IMR-90 (cell line): ENCODE measurements around the gene DCN. TPM values are rescaled to one million over a fixed set of nuclear protein-coding genes. Genes with fewer than 3 reads are reported as not detected.
A peak's percentile ranks its signal among the peaks of the same experiment; 100 is the strongest.

ENCODE experiments used
- ATAC-seq: fragments of 200-7000 bp; cut with Tn5 transposase; 2 replicates; pipeline ENCODE4 v1.9.1; 2020; ENCODE audit warnings: low read depth, mild to moderate bottlenecking, moderate library complexity
- BruUV-seq: library from RNA; stranded (reverse); fragments of 400-500 nt; replicated peaks from 2 replicates; lab custom pipeline; 2021; lab: Mats Ljungman, UMichigan
- CTCF ChIA-PET: fragments of 300-600 bp; formaldehyde crosslinking; extraction: SDS; loops from one replicate; lab custom pipeline; 2021; ENCODE audit warnings: antibody characterized with exemption; lab: Yijun Ruan, JAX
- POLR2A ChIA-PET: fragments of 300-600 bp; sonication (Branson Sonifier 250); formaldehyde crosslinking; loops from one replicate; lab custom pipeline; 2022; ENCODE audit warnings: antibody characterized with exemption; ENCODE audit not compliant: unreplicated experiment; lab: Charles Lee
- DNase-seq: peaks from one replicate; pipeline ENCODE4 v3.0.0; 2013
- H2AFZ ChIP-seq: replicated peaks from 2 replicates; pipeline ENCODE3; 2013; ENCODE audit warnings: low read length, mild to moderate bottlenecking; ENCODE audit not compliant: poor library complexity
- H2AK5ac ChIP-seq: 2 replicates; pipeline ENCODE4 v1.6.1; 2013; ENCODE audit warnings: low read depth, low read length, inconsistent platforms
- H2AK9ac ChIP-seq: replicated peaks from 2 replicates; pipeline ENCODE3; 2013; ENCODE audit warnings: mild to moderate bottlenecking, low read depth, low read length, moderate library complexity; ENCODE audit not compliant: poor library complexity
- H2BK120ac ChIP-seq: 2 replicates; pipeline ENCODE4 v1.6.1; 2013; ENCODE audit warnings: low read depth, low read length, inconsistent platforms
- H2BK15ac ChIP-seq: 3 replicates; pipeline ENCODE4 v1.6.1; 2013; ENCODE audit warnings: low read depth, low read length, inconsistent platforms
- H2BK20ac ChIP-seq: 2 replicates; pipeline ENCODE4 v1.6.1; 2013; ENCODE audit warnings: low read depth, mild to moderate bottlenecking, inconsistent platforms, low read length, moderate library complexity
- H2BK5ac ChIP-seq: 2 replicates; pipeline ENCODE4 v1.6.1; 2013; ENCODE audit warnings: mild to moderate bottlenecking, low read depth, low read length, inconsistent platforms; ENCODE audit not compliant: poor library complexity, severe bottlenecking
- H3K14ac ChIP-seq: replicated peaks from 2 replicates; pipeline ENCODE4 v1.6.1; 2013; ENCODE audit warnings: low read depth, low read length, inconsistent platforms
- H3K18ac ChIP-seq: 2 replicates; pipeline ENCODE4 v1.6.1; 2013; ENCODE audit warnings: low read depth, low read length, control low read depth
- H3K23ac ChIP-seq: 2 replicates; pipeline ENCODE4 v1.6.1; 2013; ENCODE audit warnings: low read depth, low read length, inconsistent platforms
- H3K27ac ChIP-seq: 2 replicates; pipeline ENCODE4 v1.5.1; 2013; ENCODE audit warnings: mild to moderate bottlenecking, control low read depth, low read length; ENCODE audit not compliant: insufficient read depth
- H3K27me3 ChIP-seq: 2 replicates; pipeline ENCODE4 v1.6.1; 2013; ENCODE audit warnings: low read length; ENCODE audit not compliant: control insufficient read depth, insufficient read depth
- H3K36me3 ChIP-seq: 2 replicates; pipeline ENCODE4 v1.6.1; 2013; ENCODE audit warnings: low read length, mixed read lengths; ENCODE audit not compliant: control insufficient read depth, insufficient read depth
- H3K4ac ChIP-seq: 2 replicates; pipeline ENCODE4 v1.6.1; 2013; ENCODE audit warnings: low read depth, low read length, inconsistent platforms
- H3K4me1 ChIP-seq: 2 replicates; pipeline ENCODE4 v1.6.1; 2013; ENCODE audit warnings: low read length, mixed read lengths; ENCODE audit not compliant: control insufficient read depth, insufficient read depth
- H3K4me2 ChIP-seq: 2 replicates; pipeline ENCODE4 v1.6.1; 2013; ENCODE audit warnings: low read depth, mild to moderate bottlenecking, control low read depth, low read length, moderate library complexity
- H3K4me3 ChIP-seq: 2 replicates; pipeline ENCODE4 v1.5.1; 2013; ENCODE audit warnings: low read depth, mild to moderate bottlenecking, control low read depth, low read length, moderate library complexity; ENCODE audit not compliant: insufficient read depth
- H3K56ac ChIP-seq: 2 replicates; pipeline ENCODE4 v1.6.1; 2013; ENCODE audit warnings: low read length, inconsistent platforms; ENCODE audit not compliant: insufficient read depth; ENCODE audit errors: extremely low read depth
- H3K79me1 ChIP-seq, 2 experiments: 2 replicates each; pipeline ENCODE4 v1.6.1; 2013; ENCODE audit warnings: low read length in 2 of 2, inconsistent platforms in 1 of 2, low read depth in 1 of 2
- H3K9ac ChIP-seq: 2 replicates; pipeline ENCODE4 v1.6.1; 2013; ENCODE audit warnings: low read depth, low read length, control low read depth
- H3K9me1 ChIP-seq: 2 replicates; pipeline ENCODE4 v1.6.1; 2013; ENCODE audit warnings: low read length, inconsistent platforms; ENCODE audit not compliant: insufficient read depth
- H3K9me3 ChIP-seq: 2 replicates; pipeline ENCODE4 v1.6.1; 2013; ENCODE audit warnings: low read length; ENCODE audit not compliant: control insufficient read depth, insufficient read depth
- H4K20me1 ChIP-seq: 2 replicates; pipeline ENCODE4 v1.6.1; 2013; ENCODE audit warnings: low read length, inconsistent platforms; ENCODE audit not compliant: insufficient read depth
- H4K5ac ChIP-seq: 2 replicates; pipeline ENCODE4 v1.6.1; 2013; ENCODE audit warnings: mild to moderate bottlenecking, low read depth, low read length, control low read depth
- H4K8ac ChIP-seq, 2 experiments: 2 replicates each; pipeline ENCODE4 v1.6.1; 2013; ENCODE audit warnings: low read depth in 2 of 2, low read length in 2 of 2, control low read depth in 1 of 2, inconsistent platforms in 1 of 2
- H4K91ac ChIP-seq: 2 replicates; pipeline ENCODE4 v1.6.1; 2013; ENCODE audit warnings: low read depth, low read length, inconsistent platforms; ENCODE audit not compliant: insufficient read depth
- CEBPB ChIP-seq: IDR thresholded peaks from 2 replicates; pipeline ENCODE4 v1.6.1; 2012; ENCODE audit warnings: low read depth, low read length, improper control_type of control experiment
- FOS ChIP-seq: fragments of 150-350 bp; IDR thresholded peaks from 2 replicates; pipeline ENCODE4 v1.6.1; 2016; ENCODE audit warnings: low read depth, low read length
- MAFK ChIP-seq: IDR thresholded peaks from 2 replicates; pipeline ENCODE4 v1.6.1; 2012; ENCODE audit warnings: low read depth, low read length, improper control_type of control experiment
- WGBS, 2 experiments: methylation state at CpG; one replicate each; pipeline versions ENCODE4 v1.1.5 to v1.1.7; 2013; ENCODE audit warnings: missing lambda C conversion rate in 2 of 2; ENCODE audit not compliant: insufficient read length in 1 of 2; ENCODE audit errors: extremely low coverage in 2 of 2; 5-methylcytosine and 5-hydroxymethylcytosine counted together
- dilution Hi-C: fragments of 300-500 bp; cut with HindIII; formaldehyde crosslinking; loops from one replicate; pipeline ENCODE4 v1.14.3; 2018; ENCODE audit warnings: low sequenced_read_pairs; ENCODE audit not compliant: unreplicated experiment
- in situ Hi-C: fragments of 300-500 bp; cut with MboI; formaldehyde crosslinking; loops from 3 replicates; pipeline ENCODE4 v1.14.3; 2019; ENCODE audit warnings: low sequenced_read_pairs, inconsistent platforms, mixed read lengths
- intact Hi-C: fragments of 100-400 bp; cut with micrococcal nuclease; formaldehyde crosslinking; loops from 2 replicates; pipeline ENCODE4 v1.10.0; 2022
- polyA plus RNA-seq, 3 experiments: library from polyadenylated mRNA; depleted of rRNA; stranded (reverse); fragments of >200 nt; gene quantifications; 2 replicates each; pipeline ENCODE4 v1.2.3, GENCODE V29; 2012; ENCODE audit warnings: low replicate concordance in 1 of 3
- total RNA-seq: library from RNA; depleted of rRNA; stranded (reverse); fragments of >200 nt; gene quantifications from 2 replicates; pipeline ENCODE4 v1.2.3, GENCODE V29; 2012

The DCN gene
- total and polyA plus RNA-seq, 2 of the 4 experiments (the other 2 are of a cell fraction): 241 to 965 TPM

- intact Hi-C loops (loop anchor here (2.0 kb wide), 1 partner anchor 201 kb away; no protein-coding TSS in a partner anchor), in situ Hi-C loops (no loop called here), dilution Hi-C loops (no loop called here)
- Histone ChIP-seq H3K36me3 (peaks cover 24% of the 10 kb centered on the region), H3K27me3 (no peaks in the 10 kb centered on the region), H4K8ac (peak overlapping the region; percentile 88 to 95), H3K14ac (peak overlapping the region; percentile 96), H3K4me3 (peak overlapping the region; percentile 94), H2AFZ (peak overlapping the region; percentile 68), H3K9me3 (no peaks in the 10 kb centered on the region), H4K20me1 (no peaks in the 10 kb centered on the region), H2BK120ac (peak overlapping the region; percentile 98), H2BK5ac (peak overlapping the region; percentile 100), H2AK5ac (peak overlapping the region; percentile 96), H2AK9ac (peak overlapping the region; percentile 73), H3K18ac (peak overlapping the region; percentile 100), H3K4ac (peak overlapping the region; percentile 99), H3K27ac (peak overlapping the region; percentile 99), H3K79me1 (peaks cover 2 to 19% of the 10 kb centered on the region in 2 experiments; a peak in 3 of 4 replicates), H4K5ac (peak overlapping the region; percentile 100), H3K23ac (peak overlapping the region; percentile 99), H3K9me1 (no peaks in the 10 kb centered on the region), H2BK20ac (peak overlapping the region; percentile 99), H3K56ac (peak overlapping the region; percentile 100), H3K4me2 (peak overlapping the region; percentile 93), H3K4me1 (peaks cover 6% of the 10 kb centered on the region; the same call in 1 of the 2 replicates), H2BK15ac (peak overlapping the region; percentile 97), H3K9ac (peak overlapping the region; percentile 98), H4K91ac (peak overlapping the region; percentile 99)
- POLR2A ChIA-PET: interaction anchor here (0.6 to 2.7 kb wide), 5 partner anchors 10 to 151 kb away, joined by 3 to 10 read pairs (median 4); no protein-coding TSS in a partner anchor
- no peak for ATAC-seq
- DNase-seq: peak; percentile 21
- TF ChIP-seq MAFK (no peak), CEBPB (peak; percentile 75), FOS (no peak)
- no TSS peak for BruUV-seq
- CTCF ChIA-PET: interaction anchor here (0.7 kb wide), 1 partner anchor 201 kb away, joined by 3 read pairs; no protein-coding TSS in a partner anchor
- 6% methylated on average over 4 of the region's 7 CpGs; no CpG with 5 or more reads in 1 of the 2 experiments for WGBS, 2 experiments
Measured at GRCh38 chr12:91179315-91179714, 3.3 kb downstream of the DCN start.
